ENCODE results near the gene PIGS.

GRCh38 chr17:28521311-28522085 lies 49.8 kb downstream of the PIGS start:
- TF ChIP-seq CTCF (IDR thresholded peaks at IDR 0.05; ENCODE audit: low read length), result no peak
- no peak for TF ChIP-seq EZH2 (IDR thresholded peaks at IDR 0.05; ENCODE audit: borderline replicate concordance, low read length)
